HG02852 (cell line): ENCODE measurements around the gene HHLA2.
"Not testable (repeated sequence)": the region's sequence is repeated elsewhere in the genome, so short reads cannot be mapped to it uniquely, and the experiment has no call there.

Experiments used
- ATAC-seq: cut with Tn5 transposase; IDR thresholded peaks from one replicate; pipeline ENCODE4 v1.9.1; 2021; ENCODE audit warnings: mild to moderate bottlenecking, moderate library complexity; ENCODE audit not compliant: unreplicated experiment

Gene HHLA2, protein sequence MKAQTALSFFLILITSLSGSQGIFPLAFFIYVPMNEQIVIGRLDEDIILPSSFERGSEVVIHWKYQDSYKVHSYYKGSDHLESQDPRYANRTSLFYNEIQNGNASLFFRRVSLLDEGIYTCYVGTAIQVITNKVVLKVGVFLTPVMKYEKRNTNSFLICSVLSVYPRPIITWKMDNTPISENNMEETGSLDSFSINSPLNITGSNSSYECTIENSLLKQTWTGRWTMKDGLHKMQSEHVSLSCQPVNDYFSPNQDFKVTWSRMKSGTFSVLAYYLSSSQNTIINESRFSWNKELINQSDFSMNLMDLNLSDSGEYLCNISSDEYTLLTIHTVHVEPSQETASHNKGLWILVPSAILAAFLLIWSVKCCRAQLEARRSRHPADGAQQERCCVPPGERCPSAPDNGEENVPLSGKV

DNA sequence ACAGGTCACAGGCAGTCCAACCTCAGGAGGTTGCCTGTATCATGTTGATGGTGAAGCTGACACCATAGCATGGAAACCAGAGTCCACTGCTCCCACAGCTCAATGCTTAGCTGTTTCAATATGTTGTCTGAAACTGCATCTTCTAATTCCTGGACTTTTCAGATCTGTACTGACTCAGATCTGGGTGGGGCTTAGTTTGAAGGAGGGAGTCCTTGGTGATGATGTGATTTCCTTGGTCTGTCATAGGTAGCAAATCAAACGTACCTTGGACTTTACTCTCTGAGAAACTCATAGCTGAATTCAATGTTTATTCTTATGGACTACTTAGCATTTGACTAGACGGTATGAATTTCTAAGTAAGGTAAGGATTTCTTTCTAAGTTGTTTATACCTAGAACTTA is at the start of gene HHLA2:
Gene HHLA2 (plus strand): TSS at position 310 of the 400 bp plus-strand sequence. CDS start 55,266 bp downstream, outside the sequence.
- ATAC-seq: peak; percentile 61

DNA sequence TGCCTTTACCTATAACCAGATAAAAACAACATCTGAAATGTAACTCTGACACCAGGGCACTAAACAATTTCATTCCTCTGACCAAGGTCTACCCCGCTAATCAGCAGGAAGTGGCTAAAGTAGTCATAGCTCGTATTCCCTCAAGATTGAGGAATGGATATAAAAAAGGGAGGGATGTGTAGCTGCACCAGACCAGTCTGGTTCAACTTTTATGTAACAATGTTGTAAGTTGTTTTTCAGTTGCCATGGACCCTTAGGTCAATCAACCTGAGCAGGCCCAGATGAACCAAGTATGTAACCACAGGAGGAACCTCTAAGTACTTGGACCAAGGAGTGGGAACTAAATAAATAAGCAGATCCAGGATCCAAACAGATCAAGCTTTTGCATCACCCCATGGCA is 45.7 kb upstream of the HHLA2 start:
- no peak for ATAC-seq

- ATAC-seq: no peak
Observed at GRCh38 chr3:108251265-108251664, 45.1 kb upstream of the HHLA2 start.

- ATAC-seq: no peak
Observed at GRCh38 chr3:108251844-108252243, 44.5 kb upstream of the HHLA2 start.

DNA sequence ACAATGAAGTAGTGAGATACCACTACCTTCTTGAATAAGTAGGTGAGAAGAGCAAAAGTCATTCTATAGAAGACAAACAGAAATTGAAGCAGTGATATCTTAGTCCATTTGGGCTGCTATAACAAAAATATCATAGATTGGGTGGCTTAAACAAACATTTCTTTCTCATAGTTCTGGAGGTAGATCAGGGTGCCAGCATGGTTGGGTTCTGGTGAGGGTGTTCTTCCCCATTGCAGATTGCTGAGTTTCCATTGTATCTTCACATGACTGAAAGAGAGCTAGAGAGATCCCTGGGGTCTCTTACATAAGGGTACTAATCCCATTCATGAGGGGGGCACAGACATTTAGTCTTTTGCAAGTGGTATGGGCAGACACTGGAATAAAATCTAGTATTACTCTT is 41.2 kb upstream of the HHLA2 start:
- no peak for ATAC-seq

DNA sequence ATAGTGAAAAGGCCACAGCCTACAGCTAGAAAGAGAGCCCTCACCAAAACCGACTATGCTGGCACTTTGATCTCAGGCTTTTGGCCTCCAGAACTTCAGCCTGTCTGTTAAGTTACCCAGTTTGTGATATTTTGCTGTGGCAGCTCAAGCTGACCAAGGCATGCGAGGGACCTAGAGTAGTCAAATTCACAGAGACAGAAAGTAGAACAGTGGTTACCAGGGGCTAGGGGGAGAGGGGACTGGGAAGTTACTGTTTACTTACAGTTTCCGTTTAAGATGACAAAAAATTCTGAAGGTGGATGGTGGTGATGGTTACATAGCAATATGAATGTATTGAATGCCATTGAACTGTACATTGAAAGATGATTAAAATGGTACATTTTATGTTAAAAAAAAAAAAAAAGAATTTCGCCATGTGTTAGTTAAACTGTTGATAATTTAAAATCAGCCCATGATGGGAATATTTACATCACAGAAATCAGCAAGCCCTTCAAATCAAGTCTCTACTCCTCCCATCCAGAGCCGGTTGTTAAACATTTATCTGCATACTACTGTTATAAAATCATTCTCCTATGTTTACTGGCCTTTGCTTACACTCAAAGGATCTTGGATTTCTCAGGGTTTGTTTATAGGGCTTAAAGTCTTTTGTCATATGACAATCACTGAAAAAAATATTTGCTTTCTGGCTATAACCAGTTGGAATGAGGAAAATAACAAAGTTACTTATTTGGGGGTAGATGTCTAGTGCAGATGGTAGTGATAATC is 31.6 kb upstream of the HHLA2 start:
- peak; percentile 79 for ATAC-seq

DNA sequence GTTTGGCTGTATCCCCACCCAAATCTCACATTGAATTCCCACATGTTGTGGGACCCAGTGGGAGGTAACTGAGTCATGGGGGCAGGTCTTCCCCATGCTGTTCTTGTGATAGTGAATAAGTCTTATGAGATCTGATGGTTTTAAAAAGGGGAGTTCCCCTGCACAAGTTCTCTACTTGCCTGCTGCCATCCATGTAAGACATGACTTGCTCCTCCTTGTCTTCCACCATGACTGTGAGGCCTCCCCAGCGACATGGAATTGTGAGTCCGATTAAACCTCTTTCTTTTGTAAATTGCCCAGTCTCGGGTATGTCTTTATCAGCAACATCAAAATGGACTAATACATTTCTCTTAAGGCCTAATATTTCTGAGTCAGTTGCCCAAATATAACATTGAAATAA is 28.1 kb upstream of the HHLA2 start:
- not testable (repeated sequence) for ATAC-seq

- ATAC-seq: no peak
Observed at GRCh38 chr3:108271626-108272025, 24.7 kb upstream of the HHLA2 start.

DNA sequence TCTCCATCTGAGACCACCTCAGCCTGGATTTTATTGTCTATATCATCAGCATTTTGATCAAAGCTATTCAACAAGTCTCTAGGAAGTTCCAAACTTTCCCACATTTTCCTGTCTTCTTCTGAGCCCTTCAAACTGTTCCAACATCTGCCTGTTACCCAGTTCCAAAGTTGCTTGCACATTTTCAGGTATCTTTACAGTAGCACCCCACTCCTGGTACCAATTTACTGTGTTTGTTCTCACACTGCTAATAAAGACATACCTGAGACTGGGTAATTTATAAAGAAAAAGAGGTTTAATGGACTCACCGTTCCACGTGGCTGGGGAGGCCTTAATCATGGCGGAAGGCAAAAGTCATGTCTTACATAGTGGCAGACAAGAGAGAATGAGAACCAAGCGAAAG is 17.3 kb upstream of the HHLA2 start:
- ATAC-seq: not testable (repeated sequence)

DNA sequence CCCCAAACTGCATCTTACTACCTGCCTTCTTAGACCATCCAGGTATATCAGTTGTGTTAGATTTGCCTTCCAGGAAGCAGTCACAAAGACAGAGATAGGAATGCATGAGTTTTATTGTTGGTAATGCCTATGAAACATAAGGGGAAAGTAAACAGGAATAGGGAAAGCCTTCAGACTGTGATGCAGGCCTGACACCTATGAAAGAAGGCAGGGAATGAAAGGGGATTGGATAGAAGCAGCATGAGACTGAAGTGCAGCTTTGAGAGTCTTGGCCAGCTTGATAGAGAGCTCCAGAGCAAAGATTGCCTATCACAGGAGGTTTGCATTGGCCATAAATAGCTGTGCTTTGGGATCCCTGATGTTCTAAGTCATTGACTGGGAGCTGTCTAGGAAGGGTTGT is 15.9 kb upstream of the HHLA2 start:
- ATAC-seq: no peak

DNA sequence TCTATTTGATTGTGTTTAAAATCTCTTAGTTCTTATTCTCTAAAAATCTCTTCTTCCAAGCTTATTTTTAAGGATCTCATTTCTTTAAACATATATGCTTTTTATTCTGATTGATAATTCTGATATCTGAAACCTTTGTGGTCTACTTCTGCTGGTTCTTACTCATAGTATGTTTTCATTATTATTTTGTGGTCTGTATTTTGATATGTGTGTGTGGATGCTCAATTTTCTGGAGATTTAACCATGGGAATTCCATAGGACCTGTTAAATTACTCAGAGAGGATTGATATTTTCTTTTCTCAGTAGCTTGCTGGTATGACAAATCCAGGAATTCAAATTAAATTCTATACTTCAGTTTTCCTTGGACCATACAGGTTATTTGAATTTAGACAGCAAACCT is 14.7 kb upstream of the HHLA2 start:
- ATAC-seq: no peak

GRCh38 chr3:108283006-108283405 is 13.3 kb upstream of the HHLA2 start:
- ATAC-seq: no peak

DNA sequence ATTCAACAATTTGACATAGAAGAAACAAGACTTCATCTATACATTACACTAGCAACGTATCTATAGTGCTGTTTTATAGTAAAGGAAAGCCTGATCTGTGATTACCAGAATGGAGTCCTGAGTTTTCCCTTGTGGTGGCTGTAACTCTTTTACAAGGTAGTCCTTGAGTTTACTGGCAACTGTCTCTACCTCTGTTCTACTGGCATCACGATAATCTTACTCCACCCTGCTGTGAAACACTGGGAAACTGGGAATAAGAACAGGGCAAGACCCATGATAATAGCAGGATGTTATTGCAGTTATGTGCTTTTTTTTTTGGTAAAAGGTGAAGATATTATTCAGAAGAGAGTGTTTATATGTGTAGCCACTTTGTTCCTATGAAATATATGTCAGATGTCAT is 12.4 kb upstream of the HHLA2 start:
- no peak for ATAC-seq

DNA sequence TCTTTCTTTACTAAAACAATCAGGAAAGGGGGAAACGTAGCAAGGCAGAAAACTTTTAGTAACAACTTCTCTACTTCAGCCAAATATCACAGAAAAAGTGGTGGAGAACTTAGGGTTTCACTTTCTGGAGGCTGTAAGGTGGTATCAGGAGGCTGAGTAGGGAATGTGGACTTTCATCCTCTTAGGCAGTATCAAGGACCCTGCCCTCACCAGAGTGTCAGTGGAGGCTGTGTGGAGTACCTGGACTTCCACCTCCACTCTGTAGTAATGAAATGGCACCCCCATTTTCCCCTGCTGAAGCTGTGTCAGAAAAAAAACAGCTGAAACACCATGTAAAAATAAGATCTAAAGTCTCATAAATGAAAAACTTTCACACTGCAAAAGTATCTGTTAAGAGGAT is 11.2 kb upstream of the HHLA2 start:
- ATAC-seq: no peak

DNA sequence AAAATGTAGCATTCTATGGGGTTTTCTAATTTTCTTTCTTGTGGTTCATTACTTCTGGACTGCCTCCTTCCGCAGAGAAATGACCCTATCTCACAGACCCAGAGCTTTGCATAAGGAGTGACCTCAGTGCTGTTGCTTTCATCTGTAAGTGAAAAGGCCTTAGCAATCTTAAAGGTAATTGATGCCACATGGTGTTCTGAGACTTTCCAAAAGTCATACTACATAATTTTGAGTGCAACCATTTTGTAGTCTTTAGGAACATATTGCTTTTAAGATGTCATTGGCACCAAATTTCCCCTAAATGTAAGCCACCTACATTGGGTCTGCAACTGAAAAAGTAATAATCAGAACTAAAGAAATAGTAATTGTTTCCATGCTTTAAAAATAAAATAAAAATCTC is 9.2 kb upstream of the HHLA2 start:
- peak; percentile 90 for ATAC-seq

DNA sequence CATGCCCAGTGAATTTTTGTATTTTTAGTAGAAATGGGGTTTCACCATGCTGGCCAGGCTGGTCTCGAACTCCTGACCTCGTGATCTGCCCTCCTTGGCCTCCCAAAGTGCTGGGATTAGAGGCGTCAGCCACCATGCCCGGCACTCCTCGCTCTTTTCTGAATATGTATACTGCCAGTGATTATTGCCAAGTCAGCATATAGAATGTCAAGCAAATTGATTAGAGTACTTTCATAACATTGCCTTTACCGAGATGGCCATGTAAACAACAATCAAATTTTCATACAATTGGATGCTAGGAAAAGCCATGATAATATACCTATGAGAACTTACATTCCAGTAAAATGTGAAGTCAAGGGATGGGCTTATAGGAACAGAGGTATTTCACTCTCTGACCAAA is 8.2 kb upstream of the HHLA2 start:
- not testable (repeated sequence) for ATAC-seq

DNA sequence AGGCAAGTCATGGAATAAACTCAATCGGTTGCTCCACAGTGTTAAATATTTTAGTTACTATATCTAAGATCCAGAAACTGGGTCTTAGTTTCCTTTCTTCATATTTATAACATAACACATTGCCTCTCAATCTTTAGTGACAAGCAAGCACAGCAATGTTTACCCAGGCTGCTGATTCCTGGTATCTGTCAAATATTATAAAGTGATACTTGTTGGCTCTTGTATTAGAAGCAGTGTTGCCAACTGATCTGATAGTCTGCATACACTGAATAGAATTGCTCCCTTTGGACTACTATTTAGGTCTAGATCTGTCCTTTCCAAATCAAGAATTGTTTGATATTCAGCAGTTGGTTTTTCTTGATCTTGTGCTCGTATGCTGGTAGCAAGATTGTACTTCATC is 7.2 kb upstream of the HHLA2 start:
- no peak for ATAC-seq

DNA sequence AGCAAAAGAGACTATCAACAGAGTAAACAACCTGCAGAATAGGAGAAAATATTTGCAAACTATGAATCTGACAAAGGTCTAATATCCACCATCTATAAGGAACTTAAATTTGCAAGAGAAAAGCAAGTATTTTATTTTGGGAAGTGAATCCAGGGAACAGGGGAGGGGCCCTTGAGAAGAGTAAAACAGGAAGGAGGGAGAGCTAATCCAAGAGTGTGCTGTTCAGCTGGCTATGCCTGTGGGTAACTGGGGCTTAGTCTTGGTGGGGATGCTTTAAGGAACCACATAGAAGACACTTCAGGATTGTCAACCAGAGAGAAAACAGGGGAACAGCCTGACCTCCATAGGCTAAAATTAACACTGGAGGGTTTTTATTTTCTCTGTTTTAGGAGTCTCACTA is 3.9 kb upstream of the HHLA2 start:
- ATAC-seq: no peak

DNA sequence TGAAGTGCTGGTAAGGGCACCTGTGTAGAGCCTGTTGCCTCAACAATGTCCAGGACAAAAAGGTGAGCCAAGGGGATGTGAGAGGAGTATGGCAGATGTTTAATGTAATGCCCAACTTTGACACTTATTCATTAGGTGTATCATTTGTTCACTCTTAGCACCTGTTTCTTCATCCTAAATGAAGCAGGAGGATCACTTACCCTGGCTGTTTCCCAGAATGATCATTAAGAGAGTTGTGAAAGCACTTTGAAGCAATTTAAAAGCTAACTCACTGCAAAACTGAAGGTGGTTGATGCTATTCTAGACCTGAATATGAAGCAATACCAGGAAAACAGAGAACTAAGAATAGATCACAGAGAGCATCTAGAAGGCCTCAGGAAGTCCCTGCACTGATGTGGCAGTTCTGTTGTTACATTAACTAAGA is 3.4 kb upstream of the HHLA2 start:
- ATAC-seq: peak; percentile 66

DNA sequence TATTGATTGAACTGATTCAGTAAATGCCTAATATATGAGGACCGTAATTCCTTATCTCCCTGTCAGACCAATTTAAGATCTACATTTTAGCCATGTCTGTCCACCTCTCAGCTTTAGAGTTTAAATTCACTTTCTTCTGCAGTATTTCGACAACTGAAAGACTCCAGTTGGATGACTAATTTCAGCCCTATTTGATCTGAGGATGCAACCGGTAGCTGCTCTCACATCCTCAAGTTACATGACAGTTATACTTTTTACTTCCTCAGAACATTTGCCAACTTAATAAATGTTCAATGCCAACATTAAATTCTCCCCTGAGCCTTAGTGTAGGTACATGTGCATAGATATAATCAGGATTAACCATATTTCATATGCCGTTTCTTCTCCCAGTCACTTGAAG is 2.5 kb upstream of the HHLA2 start:
- ATAC-seq: peak; percentile 68

DNA sequence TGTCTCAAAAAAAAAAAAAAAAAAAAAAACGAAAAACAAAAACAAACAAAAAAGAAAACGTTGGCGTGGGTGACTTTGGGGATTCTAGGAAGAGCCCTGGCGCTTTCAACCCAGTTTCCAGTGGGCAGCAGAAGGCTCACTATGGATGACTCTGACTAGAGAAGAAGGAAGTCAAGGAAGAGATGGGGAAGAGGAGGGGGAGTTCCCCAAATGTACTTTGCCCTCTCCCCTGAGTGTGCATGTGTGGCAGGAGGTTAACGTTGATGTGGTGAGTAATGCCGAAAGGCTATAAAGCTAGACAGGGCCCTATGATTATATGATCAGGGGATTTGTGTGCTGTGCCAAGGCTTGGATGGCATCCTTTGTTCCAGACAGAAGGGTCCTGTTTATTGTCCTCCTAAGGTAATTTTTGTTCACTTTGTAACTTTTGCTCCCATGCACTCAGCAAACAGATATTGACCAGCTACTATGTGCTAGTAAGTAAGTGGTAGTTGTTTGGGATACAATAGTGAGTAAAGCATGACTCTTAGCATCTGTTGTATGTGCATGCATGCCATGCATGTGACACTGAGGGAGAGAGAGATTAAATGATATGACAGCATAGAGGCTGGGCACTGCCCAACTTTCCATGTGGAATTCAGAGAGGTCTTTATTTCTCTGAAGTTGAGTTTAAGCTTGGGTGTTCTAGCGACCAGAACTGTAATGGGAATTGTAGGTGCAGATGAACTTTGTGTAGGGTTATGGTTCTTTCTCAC is 750 bp upstream of the HHLA2 start:
- no peak for ATAC-seq
